Measurements from ENCODE around the gene CDK3. TPM values are rescaled to one million over a fixed set of nuclear protein-coding genes. Genes with fewer than 3 reads are reported as not detected.

Gene CDK3
- total and polyA plus RNA-seq, 9 of the 15 experiments (the other 6 are each of a cell fraction or from before 2014, with no cell fraction given) = 0.55 to 8.2 (median 4.7) TPM

DNA sequence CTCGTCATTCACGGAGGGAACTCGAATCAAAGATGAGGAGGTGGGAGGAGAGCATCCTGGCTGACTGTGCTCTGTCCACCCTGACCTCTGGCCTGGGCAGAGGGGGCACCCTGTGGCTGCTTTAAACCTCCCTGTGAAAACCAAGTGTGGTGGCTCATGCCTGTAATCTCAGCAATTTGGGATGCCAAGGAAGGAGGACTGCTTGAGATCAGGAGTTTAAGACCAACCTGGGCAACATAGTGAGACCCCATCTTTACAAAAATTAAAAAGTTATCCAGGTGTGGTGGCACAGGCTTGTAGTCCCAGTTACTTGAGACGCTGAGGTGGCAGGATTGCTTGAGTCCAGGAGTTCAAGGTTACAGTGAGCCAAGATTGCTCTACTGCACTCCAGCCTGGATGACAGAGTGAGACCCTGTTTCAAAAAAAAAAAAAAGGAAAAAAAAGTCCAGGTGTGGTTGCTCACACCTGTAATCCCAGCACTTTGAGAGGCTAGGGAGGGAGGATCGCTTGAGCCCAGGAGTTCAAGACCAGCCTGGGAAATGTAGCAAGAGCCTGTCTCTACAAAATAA, 5.8 kb upstream of the CDK3 start:
- H3K36me3 ChIP-seq (ENCODE audit: control insufficient read depth, insufficient read depth, low read length) = peaks cover 16% of the 10 kb centered on the region; the same call in 2 of the 3 replicates
- ATAC-seq (no peak), DNase-seq (ENCODE audit: extremely low read depth in 1 of 4, low spot score in 3 of 4) (no peak), FAIRE-seq (no peak)
- TF ChIP-seq ZNF707 (CRISPR knock-in tag; conservative IDR thresholded peaks at IDR 0.05) (no peak), RFX7 (CRISPR knock-in tag; IDR thresholded peaks at IDR 0.05) (no peak), MAZ (CRISPR knock-in tag; conservative IDR thresholded peaks at IDR 0.05 in 1 of 2, IDR thresholded peaks at IDR 0.05 in 1 of 2) (no peak), POLR2AphosphoS2 (IDR thresholded peaks at IDR 0.05; ENCODE audit: low read length) (no peak), SIN3A (IDR thresholded peaks at IDR 0.05; ENCODE audit: borderline replicate concordance in 2 of 2, control insufficient read depth in 1 of 2, low read depth in 2 of 2, low read length in 2 of 2) (no peak), EP400 (IDR thresholded peaks at IDR 0.05) (no peak), NFXL1 (CRISPR knock-in tag; IDR thresholded peaks at IDR 0.05) (no peak), ZNF175 (CRISPR knock-in tag; IDR thresholded peaks at IDR 0.05; ENCODE audit: low read depth) (no peak)
- TF ChIP-seq, protein P1, sequence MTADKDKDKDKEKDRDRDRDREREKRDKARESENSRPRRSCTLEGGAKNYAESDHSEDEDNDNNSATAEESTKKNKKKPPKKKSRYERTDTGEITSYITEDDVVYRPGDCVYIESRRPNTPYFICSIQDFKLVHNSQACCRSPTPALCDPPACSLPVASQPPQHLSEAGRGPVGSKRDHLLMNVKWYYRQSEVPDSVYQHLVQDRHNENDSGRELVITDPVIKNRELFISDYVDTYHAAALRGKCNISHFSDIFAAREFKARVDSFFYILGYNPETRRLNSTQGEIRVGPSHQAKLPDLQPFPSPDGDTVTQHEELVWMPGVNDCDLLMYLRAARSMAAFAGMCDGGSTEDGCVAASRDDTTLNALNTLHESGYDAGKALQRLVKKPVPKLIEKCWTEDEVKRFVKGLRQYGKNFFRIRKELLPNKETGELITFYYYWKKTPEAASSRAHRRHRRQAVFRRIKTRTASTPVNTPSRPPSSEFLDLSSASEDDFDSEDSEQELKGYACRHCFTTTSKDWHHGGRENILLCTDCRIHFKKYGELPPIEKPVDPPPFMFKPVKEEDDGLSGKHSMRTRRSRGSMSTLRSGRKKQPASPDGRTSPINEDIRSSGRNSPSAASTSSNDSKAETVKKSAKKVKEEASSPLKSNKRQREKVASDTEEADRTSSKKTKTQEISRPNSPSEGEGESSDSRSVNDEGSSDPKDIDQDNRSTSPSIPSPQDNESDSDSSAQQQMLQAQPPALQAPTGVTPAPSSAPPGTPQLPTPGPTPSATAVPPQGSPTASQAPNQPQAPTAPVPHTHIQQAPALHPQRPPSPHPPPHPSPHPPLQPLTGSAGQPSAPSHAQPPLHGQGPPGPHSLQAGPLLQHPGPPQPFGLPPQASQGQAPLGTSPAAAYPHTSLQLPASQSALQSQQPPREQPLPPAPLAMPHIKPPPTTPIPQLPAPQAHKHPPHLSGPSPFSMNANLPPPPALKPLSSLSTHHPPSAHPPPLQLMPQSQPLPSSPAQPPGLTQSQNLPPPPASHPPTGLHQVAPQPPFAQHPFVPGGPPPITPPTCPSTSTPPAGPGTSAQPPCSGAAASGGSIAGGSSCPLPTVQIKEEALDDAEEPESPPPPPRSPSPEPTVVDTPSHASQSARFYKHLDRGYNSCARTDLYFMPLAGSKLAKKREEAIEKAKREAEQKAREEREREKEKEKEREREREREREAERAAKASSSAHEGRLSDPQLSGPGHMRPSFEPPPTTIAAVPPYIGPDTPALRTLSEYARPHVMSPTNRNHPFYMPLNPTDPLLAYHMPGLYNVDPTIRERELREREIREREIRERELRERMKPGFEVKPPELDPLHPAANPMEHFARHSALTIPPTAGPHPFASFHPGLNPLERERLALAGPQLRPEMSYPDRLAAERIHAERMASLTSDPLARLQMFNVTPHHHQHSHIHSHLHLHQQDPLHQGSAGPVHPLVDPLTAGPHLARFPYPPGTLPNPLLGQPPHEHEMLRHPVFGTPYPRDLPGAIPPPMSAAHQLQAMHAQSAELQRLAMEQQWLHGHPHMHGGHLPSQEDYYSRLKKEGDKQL (CRISPR knock-in tag; IDR thresholded peaks at IDR 0.05; ENCODE audit: borderline replicate concordance) = no peak
- TF ChIP-seq, protein P2, sequence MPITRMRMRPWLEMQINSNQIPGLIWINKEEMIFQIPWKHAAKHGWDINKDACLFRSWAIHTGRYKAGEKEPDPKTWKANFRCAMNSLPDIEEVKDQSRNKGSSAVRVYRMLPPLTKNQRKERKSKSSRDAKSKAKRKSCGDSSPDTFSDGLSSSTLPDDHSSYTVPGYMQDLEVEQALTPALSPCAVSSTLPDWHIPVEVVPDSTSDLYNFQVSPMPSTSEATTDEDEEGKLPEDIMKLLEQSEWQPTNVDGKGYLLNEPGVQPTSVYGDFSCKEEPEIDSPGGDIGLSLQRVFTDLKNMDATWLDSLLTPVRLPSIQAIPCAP (CRISPR knock-in tag; IDR thresholded peaks at IDR 0.05; ENCODE audit: borderline replicate concordance) = no peak
- TF ChIP-seq, protein P3, sequence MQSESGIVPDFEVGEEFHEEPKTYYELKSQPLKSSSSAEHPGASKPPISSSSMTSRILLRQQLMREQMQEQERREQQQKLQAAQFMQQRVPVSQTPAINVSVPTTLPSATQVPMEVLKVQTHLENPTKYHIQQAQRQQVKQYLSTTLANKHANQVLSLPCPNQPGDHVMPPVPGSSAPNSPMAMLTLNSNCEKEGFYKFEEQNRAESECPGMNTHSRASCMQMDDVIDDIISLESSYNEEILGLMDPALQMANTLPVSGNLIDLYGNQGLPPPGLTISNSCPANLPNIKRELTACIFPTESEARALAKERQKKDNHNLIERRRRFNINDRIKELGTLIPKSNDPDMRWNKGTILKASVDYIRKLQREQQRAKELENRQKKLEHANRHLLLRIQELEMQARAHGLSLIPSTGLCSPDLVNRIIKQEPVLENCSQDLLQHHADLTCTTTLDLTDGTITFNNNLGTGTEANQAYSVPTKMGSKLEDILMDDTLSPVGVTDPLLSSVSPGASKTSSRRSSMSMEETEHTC (IDR thresholded peaks at IDR 0.05) = no peak
- ChIA-PET CTCF (ENCODE audit: low intra/inter-chr PET ratio) (no interaction called here), POLR2A (interaction anchor here (0.5 to 0.8 kb wide), 2 partner anchors 11 to 15 kb away, joined by 3 read pairs; no protein-coding TSS in a partner anchor)
- H3K9me1 ChIP-seq (ENCODE audit: control insufficient read depth, insufficient read depth, low read length) = no peaks in the 10 kb centered on the region
- no peaks in the 10 kb centered on the region for H3K79me2 ChIP-seq (ENCODE audit: control insufficient read depth, insufficient read depth, low read length)
- H3K4me1 ChIP-seq (replicated peaks in 1 of 2; ENCODE audit: control insufficient read depth in 2 of 2, insufficient read depth in 2 of 2, low read length in 2 of 2) = peaks cover 0 to 1% of the 10 kb centered on the region in 2 experiments; a peak in 3 of 5 replicates
- H3K9ac ChIP-seq (ENCODE audit: insufficient read depth in 1 of 2, low read depth in 2 of 2, low read length in 2 of 2) = peak overlapping the region in 1 of 2 experiments; percentile 19; a peak in 1 of 4 replicates
- no peaks in the 10 kb centered on the region for H3K27me3 ChIP-seq (ENCODE audit: control insufficient read depth in 2 of 2, insufficient read depth in 2 of 2, low read length in 2 of 2)
- no peak overlapping the region for H2AFZ ChIP-seq (ENCODE audit: low read depth, low read length)
- in situ Hi-C loops (cut with MboI) (no loop called here), intact Hi-C loops (cut with micrococcal nuclease) (no loop called here)
- BruUV-seq (replicated peaks) = no TSS peak
- H3K4me2 ChIP-seq (ENCODE audit: insufficient read depth, low read length) = no peak overlapping the region
- no peak overlapping the region for H3K4me3 ChIP-seq
- no peaks in the 10 kb centered on the region for H4K20me1 ChIP-seq (replicated peaks; ENCODE audit: control insufficient read depth, insufficient read depth, low read length)
- H3K9me3 ChIP-seq (replicated peaks; ENCODE audit: control insufficient read depth, insufficient read depth, low read depth, low read length) = no peaks in the 10 kb centered on the region
- WGBS (ENCODE audit: insufficient coverage, low coverage, missing lambda C conversion rate) = 55% methylated on average over 5 of the region's 5 CpGs
- no peak overlapping the region for H3K27ac ChIP-seq (ENCODE audit: extremely low read depth, low read depth, low read length)

Measured in K562 (cell line).